Posterior cingulate gyrus (tissue), 11 donors: ENCODE data around the gene RAMP3.
"Not testable (repeated sequence)": the region's sequence is repeated elsewhere in the genome, so short reads cannot be mapped to it uniquely, and the experiment has no call there.

ENCODE experiments used
- DNase-seq, 10 donors: peaks; one replicate each; pipeline versions ENCODE4 v3.0.0 to v3.0.0-alpha.2; 2020 to 2021; ENCODE audit warnings: mixed read lengths in 3 of 10
- intact Hi-C: fragments of 100-400 bp; cut with DNase I; formaldehyde crosslinking; loops from one replicate; pipeline ENCODE4 v1.15.1; 2023

Gene RAMP3, protein sequence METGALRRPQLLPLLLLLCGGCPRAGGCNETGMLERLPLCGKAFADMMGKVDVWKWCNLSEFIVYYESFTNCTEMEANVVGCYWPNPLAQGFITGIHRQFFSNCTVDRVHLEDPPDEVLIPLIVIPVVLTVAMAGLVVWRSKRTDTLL

DNA sequence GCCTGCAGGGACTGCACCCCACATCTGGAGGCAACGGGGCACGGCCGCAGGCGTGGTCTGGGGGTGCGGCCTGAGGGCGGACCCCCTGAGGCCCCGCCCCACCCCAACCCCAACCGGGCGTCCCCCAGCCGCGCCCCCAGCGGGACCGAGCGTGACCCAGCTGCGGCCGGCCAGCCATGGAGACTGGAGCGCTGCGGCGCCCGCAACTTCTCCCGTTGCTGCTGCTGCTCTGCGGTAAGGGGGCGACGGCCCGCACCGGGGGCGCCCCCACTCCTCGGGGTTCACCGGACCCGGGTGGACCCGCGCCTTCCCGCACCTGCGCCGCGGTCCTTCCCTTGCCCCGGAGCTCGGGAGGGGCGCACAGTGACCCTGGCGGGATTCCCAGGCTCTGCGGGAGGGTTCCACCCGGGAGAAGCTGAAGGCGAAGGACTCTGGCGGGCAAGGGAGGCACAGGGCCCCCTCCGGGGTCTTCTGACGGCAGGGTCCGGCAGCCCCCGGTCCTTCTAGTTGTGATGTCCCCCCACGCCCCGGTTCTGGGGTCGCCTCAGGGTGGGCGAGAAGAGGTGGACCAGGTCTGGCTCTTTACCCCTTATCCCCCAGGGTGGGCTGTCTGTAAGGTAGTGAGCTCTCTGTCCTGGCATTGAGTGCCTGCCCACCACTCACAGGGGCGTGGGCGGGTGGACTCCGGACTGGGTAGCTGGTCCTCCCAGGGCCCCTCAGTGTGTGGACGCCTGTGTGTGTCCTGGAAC is at the start of gene RAMP3:
Gene RAMP3 (plus strand): TSS at position 139 of the 749 bp plus-strand sequence. CDS start 38 bp downstream, at position 177.
- peak in 1 of 10 donors; percentile 71 for DNase-seq
- intact Hi-C loops, result loop anchor here (10.0 kb wide), 1 partner anchor 697 kb away; no protein-coding TSS in a partner anchor

DNA sequence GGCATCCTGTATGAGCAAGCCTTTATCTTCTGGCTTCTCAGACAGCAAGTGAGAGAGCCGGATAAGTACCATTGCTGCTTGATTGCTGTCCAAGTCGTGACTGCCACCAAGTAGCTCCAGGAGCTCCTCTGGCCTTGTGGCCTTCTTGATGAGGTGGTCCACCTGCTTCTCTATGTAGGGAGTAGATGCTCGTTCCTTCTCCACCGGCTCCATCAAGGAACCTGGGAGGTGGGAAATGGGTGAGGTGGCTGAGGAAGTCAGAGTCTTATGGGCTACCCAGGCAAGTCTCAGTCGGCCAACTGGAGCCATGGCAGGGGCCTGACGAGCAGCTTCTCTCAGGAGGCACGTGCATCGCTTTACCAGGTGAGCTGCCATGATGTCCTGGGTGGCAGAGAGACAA is 48.7 kb upstream of the RAMP3 start:
- intact Hi-C loops, result no loop called here
- DNase-seq, result peak in 1 of 10 donors; percentile 33

DNA sequence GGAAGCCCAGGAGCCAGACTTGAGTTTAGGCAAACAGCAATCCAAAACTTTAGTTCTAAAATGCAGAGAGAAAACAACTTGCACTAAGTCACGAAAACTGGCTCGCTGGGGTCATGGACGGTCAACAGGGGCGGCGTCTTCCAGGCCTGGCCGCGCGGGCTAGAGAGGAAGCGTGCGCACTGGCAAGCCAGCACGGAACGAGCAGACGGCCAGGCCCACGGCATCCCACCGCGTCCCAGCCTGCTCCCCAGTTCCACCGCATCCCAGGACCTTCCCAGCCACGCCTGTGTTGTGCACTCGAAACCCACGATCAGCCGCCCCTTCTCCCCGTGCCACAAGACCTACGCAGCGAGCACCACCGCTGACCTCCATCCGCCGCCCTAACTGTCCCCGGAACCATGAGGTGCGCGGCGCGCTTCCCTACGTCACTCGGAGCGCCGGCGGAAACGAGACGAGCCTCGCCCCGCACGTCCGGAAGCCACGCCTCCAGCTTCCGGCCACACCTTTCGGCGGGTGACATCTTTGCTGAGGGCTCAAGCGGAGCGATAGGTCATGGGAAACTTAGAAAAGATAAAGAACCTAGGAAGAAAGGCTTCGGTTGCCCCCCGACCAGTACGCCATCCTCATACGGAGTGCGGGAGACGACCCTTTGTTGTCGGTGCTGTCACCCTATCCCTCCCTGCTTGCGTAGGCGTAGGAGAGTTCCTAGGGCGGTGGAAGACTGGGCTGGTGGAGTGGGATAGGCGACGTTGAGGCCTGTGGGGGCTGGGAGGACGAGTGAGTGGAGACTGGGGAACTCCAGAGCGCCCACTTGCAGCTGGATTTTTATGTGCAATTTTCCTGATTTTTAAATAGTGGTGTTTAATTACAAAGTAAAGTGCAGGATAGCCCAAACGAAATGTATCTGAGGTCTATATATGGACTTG is 46.0 kb upstream of the RAMP3 start, which contains the start of gene TBRG4:
Gene TBRG4 (minus strand): TSS at position 400 of the 926 bp plus-strand sequence. CDS start 2,460 bp downstream, outside the sequence.
- intact Hi-C loops, result loop anchor here (5.0 kb wide), 2 partner anchors 109 to 224 kb away; partner anchors contain the start of genes CCM2 and PURB
- DNase-seq, result peak; percentile 89 to 99 (median 92)

DNA sequence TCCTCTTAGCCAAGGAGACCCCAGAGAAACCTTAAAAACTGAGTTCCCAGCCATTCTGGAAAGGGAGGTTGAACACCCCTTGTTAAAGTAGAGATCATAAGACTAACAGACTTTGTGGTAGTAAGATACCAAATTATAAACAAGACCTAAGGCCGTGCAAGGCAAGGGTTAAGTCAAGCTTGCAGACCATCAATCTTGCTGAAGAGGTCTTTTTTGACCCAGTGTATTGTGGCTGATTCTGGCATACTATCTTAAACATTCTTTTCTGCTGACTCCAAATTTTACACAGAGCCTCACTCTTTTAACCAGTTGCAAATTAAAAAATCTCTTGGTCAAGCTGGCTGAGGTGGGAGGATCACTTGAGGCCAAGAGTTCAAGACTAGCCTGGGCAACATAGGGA is 44.9 kb upstream of the RAMP3 start:
- intact Hi-C loops, result loop anchor here (5.0 kb wide), 2 partner anchors 110 to 225 kb away; partner anchors contain the start of genes CCM2 and PURB
- peak in 1 of 10 donors; percentile 2 for DNase-seq

DNA sequence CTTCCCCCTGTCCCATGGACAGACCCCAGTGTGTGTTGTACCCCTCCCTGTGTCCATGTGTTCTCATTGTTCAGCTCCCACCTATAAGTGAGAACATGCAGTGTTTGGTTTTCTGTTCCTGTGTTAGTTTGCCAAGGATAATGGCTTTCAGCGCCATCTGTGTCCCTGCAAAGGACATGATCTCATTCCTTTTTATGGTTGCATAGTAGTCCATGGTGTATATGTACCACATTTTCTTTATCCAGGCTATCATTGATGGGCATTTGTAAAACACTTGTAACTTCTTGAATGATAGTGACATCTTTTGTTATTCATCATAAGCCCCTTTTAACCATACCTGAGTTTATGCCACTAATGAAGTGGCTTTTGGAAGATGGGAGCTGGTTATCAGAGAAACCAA is 43.3 kb upstream of the RAMP3 start:
- intact Hi-C loops, result loop anchor here (5.0 kb wide), 2 partner anchors 112 to 227 kb away; partner anchors contain the start of genes CCM2 and PURB
- not testable (repeated sequence) for DNase-seq

DNA sequence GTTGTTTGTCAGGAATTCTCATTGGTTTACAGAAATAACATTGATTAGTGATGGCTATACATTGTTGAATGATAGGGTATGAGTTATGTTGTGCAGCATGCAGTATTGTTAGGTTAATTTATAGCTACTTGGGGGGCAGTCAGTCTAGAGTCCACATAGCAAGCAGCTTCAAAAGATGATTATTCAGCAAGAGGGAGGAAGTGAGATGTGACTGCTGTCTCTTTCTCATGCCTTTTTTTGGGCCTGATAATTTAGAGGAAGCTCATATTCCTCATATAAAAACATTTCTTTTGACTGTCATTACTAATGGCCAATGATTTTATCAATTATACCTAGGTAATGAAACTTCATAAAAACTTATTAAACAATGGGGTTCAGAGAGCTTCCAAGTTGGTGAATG is 42.7 kb upstream of the RAMP3 start:
- intact Hi-C loops, result loop anchor here (5.0 kb wide), 2 partner anchors 113 to 228 kb away; partner anchors contain the start of genes CCM2 and PURB
- DNase-seq, result no peak

DNA sequence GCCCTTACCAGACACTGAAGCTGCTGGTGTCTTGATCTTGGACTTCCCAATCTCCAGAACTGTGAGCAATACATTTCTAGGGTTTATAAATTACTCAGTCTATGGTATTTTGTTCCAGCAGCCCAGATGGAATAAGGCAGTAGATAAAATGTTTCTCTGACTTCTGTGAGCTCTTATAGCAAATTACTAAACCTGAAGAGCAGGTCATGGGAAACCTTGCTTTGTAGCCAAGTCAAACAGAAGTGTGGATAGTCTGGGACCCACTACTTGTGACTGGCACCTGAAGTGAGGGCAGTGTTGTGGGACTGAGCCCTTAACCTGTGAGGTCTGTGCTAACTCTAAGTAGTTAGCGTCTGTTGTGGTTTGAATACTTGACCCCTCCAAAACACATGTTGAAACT is 41.5 kb upstream of the RAMP3 start:
- intact Hi-C loops, result no loop called here
- no peak for DNase-seq

DNA sequence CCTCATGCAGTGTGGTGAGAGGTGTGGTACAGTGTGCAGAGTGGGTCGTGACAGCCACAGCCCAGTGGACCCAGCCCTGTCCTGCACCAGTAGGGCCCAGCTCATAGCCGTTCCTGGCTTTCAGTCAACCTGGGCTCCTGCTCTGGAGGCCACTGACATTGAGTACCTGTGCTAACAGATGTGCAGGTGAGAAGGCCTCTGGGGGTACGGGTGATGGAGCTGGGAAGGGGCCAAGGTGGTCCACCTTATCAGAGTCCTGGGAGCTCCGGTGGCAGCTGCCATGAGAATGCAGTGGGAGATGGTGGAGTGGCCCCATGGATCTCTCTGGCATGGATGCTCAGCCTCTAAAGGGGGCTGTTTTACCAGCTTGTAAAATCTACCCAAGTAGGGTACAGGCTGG is 40.0 kb upstream of the RAMP3 start:
- intact Hi-C loops, result no loop called here
- peak in 1 of 10 donors; percentile 29 for DNase-seq

DNA sequence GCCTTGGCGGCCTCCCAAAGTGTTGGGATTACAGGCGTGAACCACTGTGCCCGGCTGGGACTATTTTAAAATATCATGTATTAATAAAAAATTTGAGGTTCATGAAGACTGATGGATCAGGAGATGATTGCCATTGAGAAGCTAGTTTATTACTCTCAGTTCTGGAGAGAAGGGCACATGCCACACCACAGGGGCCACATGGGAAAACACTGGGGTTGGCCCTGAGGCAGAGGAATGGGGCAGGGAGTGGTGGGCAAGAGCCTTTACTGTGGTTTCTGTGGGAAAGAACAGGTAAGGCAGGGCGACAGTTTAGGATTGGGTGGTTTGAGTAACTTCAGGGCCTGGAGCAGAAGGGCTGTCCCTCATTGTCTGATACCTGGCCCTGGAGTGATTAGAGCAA is 39.3 kb upstream of the RAMP3 start:
- DNase-seq, result no peak
- intact Hi-C loops, result no loop called here

DNA sequence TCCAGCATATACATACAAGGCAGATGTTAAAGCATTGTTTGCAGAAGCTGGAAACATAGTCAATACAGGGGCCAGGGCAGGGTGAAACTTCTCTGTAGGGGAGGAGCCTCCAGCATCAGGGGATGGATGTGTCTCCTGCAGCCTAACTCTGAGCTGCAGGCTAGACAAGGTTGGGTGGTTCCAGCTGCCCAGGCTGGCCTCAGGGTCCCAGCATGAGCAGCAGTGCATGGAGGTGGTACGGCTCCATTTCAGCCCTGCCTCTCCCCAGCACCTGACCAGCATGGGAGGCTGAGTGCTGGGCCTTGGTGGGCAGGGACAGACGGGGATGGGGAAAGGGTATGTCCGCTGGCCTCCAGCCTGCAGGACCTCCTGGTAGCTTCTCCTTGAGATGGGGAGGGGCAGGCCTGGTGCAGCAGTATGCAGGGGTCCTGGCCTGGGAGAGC is 38.7 kb upstream of the RAMP3 start:
- DNase-seq, result peak in 1 of 10 donors; percentile 38
- intact Hi-C loops, result no loop called here

DNA sequence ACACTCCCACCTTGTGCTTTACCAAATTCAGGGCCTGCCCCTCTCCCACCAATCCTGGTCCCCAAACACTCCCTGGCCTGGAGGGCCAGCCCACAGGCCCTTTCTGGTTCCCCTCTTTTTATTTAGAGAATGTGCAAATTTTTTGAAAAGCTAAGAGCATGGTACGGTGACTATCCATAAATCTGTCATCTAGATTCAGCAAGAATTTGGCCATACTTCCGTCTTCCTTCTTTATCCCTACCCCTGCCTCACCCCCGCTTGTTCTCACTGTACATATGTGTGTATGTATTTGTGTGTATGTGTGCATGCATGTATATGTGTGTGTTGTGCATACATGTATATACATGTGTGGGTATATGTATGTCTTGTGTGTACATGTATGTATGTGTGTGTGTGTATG is 38.0 kb upstream of the RAMP3 start:
- intact Hi-C loops, result no loop called here
- DNase-seq, result no peak

DNA sequence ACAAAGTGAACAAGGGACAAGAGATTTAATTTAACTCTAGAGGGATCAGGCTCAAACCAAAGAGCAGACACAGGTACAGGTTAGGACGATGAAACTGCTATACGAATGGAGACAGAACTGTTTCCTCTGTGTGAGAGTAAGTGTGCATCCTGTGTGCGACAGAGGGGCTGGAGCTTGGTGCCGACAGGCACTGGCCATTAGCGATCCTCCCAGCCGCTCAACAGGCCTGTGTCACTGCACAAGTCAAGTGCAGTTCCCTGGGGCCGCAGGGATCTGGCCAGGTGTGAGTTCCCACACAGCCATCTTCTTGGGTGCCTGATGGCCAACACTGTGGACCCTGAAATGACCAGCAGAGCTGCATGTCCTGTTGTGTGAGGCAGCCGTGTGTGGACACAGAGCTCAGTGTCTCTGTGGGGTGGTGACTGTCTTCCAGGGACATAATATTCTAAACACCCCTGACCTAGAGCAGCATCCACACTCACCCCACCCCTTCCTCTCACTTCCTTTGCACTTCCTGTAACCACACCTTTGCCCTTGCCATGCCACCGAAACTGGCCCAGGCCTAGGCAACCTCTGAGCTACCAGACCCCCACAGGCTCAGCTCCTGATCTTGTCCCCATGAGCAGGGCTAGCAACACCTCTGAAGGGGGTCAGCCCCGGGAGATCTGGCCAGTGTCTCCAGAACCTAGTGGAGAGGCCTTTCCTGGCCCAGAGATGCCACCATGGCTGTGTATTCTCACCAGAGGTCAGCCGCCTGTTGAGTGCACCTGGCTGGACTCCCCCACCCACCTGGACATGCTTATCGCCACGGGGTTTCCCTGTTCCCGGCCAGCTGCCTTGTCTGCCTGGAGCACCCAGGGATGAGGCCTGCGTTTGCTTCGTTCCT is 34.4 kb upstream of the RAMP3 start:
- DNase-seq, result peak in 1 of 10 donors; percentile 63
- intact Hi-C loops, result no loop called here

DNA sequence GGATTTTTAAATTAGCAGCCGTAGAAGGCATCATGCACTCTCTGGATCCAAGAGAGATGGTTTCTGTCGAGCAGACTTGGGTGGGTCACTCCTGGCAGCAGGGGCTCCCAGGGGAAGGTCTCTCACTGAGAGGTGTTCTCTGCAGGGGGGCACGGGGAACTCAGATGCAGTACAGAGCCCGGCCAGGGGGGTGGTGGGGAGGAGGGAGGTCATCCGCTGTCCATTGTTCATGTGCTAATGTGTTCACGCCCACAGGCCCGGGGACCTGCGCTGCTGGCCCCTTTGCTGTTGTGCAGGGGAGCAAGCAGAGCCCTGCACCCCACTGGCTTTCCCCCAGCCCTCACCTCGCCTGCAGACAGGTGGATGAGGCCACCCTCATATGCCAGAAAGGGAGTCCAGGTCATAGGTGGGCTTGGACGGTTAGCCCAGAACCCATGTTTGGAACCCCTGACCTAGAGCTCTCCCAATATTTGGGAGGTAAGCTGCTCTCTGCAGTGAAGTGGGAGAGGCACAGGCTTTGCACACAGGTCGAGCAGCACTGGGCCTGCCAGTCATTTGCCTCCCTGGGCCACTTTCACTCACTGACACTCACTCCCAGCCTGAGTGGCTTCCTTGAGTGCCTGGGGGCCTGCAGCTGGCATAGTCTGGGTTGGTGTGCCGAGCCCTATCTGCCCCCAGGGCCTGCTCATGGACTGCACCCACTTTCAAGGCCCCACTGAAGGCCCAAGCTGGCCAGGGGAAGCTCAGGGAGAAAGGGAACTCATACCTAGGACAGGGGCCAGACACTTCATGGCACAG is 33.5 kb upstream of the RAMP3 start:
- peak in 2 of 10 donors; percentile 51 to 67 for DNase-seq
- intact Hi-C loops, result no loop called here

DNA sequence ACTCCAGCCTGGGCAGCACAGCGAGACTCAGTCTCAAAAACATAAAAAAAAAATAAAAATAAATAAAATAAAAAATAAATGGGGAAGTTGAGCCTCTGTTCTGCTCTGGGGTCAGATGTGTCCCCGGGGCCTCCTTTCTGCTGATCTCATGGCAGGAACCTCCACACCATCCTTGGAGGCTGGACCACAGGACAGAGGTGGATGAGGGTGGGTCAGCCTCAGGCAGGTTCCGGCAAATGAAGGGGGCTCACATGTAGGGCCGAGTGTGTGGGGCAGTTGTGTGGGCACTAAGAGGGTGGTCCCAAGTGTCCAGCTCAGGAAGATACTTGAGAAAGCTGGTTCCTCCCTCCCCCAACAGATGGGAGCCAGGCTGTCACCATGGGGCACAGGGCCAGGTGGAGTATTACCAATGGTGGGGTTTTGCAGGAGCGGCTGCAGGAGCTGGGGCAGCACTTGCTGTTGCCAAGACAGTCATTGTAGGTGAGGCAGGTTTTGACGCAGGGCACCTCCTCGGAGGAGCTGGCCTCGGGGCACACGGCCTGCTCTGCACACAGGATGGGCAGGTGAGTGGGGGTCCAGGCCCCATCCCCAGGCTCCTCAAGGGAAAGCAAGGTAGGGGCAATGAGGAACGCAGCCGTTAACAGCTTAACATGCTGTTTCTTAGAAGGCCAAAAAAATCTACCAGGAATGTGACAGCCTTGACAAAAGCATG is 32.2 kb upstream of the RAMP3 start:
- intact Hi-C loops, result no loop called here
- peak in 2 of 10 donors; percentile 70 for DNase-seq

DNA sequence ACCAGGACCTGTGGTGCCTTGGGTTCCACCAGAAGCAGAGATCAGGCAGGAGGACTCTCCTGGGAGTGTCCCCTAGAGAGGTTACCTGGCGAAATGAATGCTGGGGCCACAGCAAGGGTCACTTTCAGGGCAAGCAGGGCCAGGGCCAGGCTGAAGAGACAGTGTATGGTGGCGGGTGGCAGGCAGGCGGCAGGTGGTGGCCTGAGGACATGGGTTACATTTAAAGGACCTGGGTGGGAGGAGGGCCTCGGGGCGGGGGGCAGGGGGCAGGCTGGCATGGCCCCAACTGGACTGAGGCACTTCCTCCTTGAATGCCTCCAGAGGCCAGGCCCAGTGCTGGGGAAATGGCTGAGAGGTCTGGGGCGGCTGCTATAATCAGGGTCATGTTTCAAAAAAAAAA is 31.4 kb upstream of the RAMP3 start:
- intact Hi-C loops, result no loop called here
- peak in 2 of 10 donors; percentile 61 to 72 for DNase-seq

DNA sequence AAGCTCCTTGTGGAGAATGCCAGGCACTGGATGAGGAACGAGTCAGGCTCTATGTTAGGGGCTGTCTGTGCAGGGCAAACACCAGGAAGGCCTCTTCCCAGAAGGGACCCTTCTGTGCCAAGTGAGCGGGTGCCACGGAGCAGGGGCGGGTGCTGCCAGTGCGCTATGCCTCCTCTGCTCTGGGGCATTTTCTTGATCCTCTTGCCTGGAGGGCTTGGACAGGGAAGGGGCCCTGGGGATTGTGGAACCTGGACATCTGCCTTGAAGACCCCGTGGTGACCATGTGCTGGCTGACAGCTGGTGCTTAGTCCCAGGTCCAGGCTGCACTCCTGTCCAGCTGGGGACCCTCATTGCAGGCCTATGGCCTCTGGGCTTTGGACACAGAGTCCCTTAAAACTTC is 30.7 kb upstream of the RAMP3 start:
- peak in 1 of 10 donors; percentile 56 for DNase-seq
- intact Hi-C loops, result no loop called here

DNA sequence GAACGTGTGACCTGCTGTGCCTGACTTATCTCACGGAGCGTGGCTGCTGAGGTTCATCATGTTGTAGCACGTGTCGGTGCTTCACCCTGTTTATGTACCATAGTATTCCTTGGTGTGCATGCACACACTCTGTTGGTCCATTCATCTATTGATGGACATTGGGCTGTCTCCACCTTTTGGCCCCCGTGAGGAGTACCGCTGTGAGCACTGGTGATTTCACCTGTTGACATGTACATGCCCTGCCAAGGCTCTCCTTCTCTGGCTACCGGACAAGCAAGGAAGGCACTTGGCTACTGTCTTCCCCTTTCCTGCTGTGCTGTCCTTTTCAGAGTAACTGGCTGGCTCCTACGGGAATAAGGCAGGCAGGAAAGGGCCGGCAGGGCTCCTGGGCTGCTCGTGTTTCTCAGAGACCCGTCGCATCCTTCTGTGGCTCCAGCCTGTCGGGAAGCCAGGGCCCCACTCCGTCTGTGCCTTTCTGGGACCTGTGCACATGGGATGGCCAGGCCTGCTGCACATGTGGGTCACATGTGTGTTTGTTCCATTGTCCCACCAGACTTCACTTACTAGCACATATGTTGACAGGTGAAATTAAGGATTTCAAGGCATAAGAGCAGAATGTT is 28.3 kb upstream of the RAMP3 start:
- intact Hi-C loops, result no loop called here
- DNase-seq, result peak in 2 of 10 donors; percentile 43 to 60
